K562 (cell line): ENCODE results near the gene RPL7A. TPM values are rescaled to one million over a fixed set of nuclear protein-coding genes. Genes with fewer than 3 reads are reported as not detected.

Experiments used
- AFF4 ChIP-seq: sonication (generic); formaldehyde crosslinking; IDR thresholded peaks from 2 replicates; pipeline ENCODE4 v1.8.0; 2023; ENCODE audit warnings: mild to moderate bottlenecking, missing genetic modification reagents
- CBX1 ChIP-seq: sonication (generic); IDR thresholded peaks from 2 replicates; pipeline ENCODE4 v1.6.1; 2016; ENCODE audit warnings: antibody characterized with exemption, low read depth, mild to moderate bottlenecking
- CREM ChIP-seq: IDR thresholded peaks from 2 replicates; pipeline ENCODE4 v1.6.1; 2014; ENCODE audit warnings: antibody characterized with exemption, low read depth
- FOXA3 ChIP-seq, 2 experiments: fragments of 450-650 bp in 1 of 2; sonication (generic) in 1 of 2; formaldehyde crosslinking; IDR thresholded peaks in 1 of 2; conservative IDR thresholded peaks in 1 of 2; 2 replicates each; pipeline versions ENCODE4 v1.4.0 to v1.8.0; 2020 to 2022; ENCODE audit warnings: mild to moderate bottlenecking in 2 of 2, missing genetic modification reagents in 1 of 2
- FOXK2 ChIP-seq, 2 experiments: fragments of 450-650 bp; IDR thresholded peaks in 1 of 2; conservative IDR thresholded peaks in 1 of 2; 2 replicates each; pipeline ENCODE4 v1.6.1; 2016; ENCODE audit warnings: low read depth in 2 of 2, mild to moderate bottlenecking in 1 of 2
- FOXO4 ChIP-seq: fragments of 450-650 bp; formaldehyde crosslinking; IDR thresholded peaks from 2 replicates; pipeline ENCODE4 v1.4.0; 2020; ENCODE audit warnings: mild to moderate bottlenecking, moderate library complexity
- GATAD2A ChIP-seq: fragments of 450-650 bp; IDR thresholded peaks from 2 replicates; pipeline ENCODE4 v1.6.1; 2017
- HCFC1 ChIP-seq: IDR thresholded peaks from 2 replicates; pipeline ENCODE4 v1.6.1; 2012; ENCODE audit warnings: low read depth, low read length, improper control_type of control experiment
- PKNOX1 ChIP-seq: fragments of 450-650 bp; IDR thresholded peaks from 2 replicates; pipeline ENCODE4 v1.6.1; 2016
- RUNX1 ChIP-seq: sonication (generic); IDR thresholded peaks from 2 replicates; pipeline ENCODE4 v1.6.1; 2016; ENCODE audit warnings: antibody characterized with exemption, low read depth
- SIRT6 ChIP-seq: IDR thresholded peaks from one replicate; pipeline ENCODE4 v1.6.1; 2012; ENCODE audit warnings: low read depth, mild to moderate bottlenecking, control low read depth, inconsistent platforms, low read length, moderate library complexity
- SP1 ChIP-seq: sonication (generic); formaldehyde crosslinking; IDR thresholded peaks from 2 replicates; pipeline ENCODE4 v1.8.1; 2022; ENCODE audit warnings: mild to moderate bottlenecking, missing genetic modification reagents
- TCF3 ChIP-seq: sonication (generic); formaldehyde crosslinking; IDR thresholded peaks from 2 replicates; pipeline ENCODE4 v1.4.0; 2020; ENCODE audit warnings: mild to moderate bottlenecking, missing genetic modification reagents
- ZNF395 ChIP-seq: fragments of 200-800 bp; sonication (Bioruptor generic); IDR thresholded peaks from 2 replicates; pipeline ENCODE4 v1.6.1; 2017; ENCODE audit warnings: missing genetic modification characterization, missing compliant biosample characterization
- polyA plus RNA-seq, 8 experiments: library from polyadenylated mRNA; depleted of rRNA in 4 of 8; stranded (reverse) in 5 of 8; unstranded in 3 of 8; fragments of >200 nt; fragmentation: Nextera tagmentation in 2 of 8; fragmentation: Illumina TruSeq in 1 of 8; extraction: Ambion mirVana in 2 of 8; extraction: Trizol in 1 of 8; gene quantifications; 2 replicates each; pipeline versions ENCODE4 v1.2.1 to v1.2.3, GENCODE V29; 2011 to 2014; ENCODE audit warnings: inconsistent platforms in 1 of 8, missing spikeins in 1 of 8
- total RNA-seq, 7 experiments: library from RNA; depleted of rRNA in 6 of 7; stranded (reverse); fragments of >200 nt in 6 of 7; fragmentation: Illumina TruSeq in 2 of 7; extraction: Trizol in 2 of 7; gene quantifications; 2 replicates each; pipeline versions ENCODE4 v1.2.1 to v1.2.3, GENCODE V29; 2011 to 2021; ENCODE audit warnings: low replicate concordance in 1 of 7
- TF ChIP-seq, protein P1 (sequence below): fragments of 450-650 bp; IDR thresholded peaks from 2 replicates; pipeline ENCODE4 v1.6.1; 2017; ENCODE audit warnings: antibody characterized with exemption, mild to moderate bottlenecking

The RPL7A gene
- total and polyA plus RNA-seq, 9 of the 15 experiments (the other 6 are each of a cell fraction or from before 2014, with no cell fraction given), result 1,935 to 3,760 (median 2,652) TPM

GRCh38 chr9:133351908-133352634, 4.1 kb downstream of the RPL7A start (continued):
- TF ChIP-seq SP1 (CRISPR knock-in tag) (peak; percentile 78), AFF4 (CRISPR knock-in tag) (peak; percentile 89), FOXK2 (conservative IDR thresholded peaks at IDR 0.05 in 1 of 2, IDR thresholded peaks at IDR 0.05 in 1 of 2; ENCODE audit: low read depth in 2 of 2) (no peak), FOXA3 (CRISPR knock-in tag; conservative IDR thresholded peaks at IDR 0.05 in 1 of 2, IDR thresholded peaks at IDR 0.05 in 1 of 2) (no peak), GATAD2A (no peak), RUNX1 (no peak), CBX1 (peak; percentile 84), ZNF395 (CRISPR knock-in tag) (no peak), HCFC1 (no peak), CREM (peak; percentile 65), FOXO4 (CRISPR knock-in tag) (0 out of 2 replicates have a peak, but pooled peaks have one; percentile 48), PKNOX1 (peak; percentile 56), TCF3 (CRISPR knock-in tag) (no peak), SIRT6 (peak; percentile 37)
- TF ChIP-seq, protein P1, sequence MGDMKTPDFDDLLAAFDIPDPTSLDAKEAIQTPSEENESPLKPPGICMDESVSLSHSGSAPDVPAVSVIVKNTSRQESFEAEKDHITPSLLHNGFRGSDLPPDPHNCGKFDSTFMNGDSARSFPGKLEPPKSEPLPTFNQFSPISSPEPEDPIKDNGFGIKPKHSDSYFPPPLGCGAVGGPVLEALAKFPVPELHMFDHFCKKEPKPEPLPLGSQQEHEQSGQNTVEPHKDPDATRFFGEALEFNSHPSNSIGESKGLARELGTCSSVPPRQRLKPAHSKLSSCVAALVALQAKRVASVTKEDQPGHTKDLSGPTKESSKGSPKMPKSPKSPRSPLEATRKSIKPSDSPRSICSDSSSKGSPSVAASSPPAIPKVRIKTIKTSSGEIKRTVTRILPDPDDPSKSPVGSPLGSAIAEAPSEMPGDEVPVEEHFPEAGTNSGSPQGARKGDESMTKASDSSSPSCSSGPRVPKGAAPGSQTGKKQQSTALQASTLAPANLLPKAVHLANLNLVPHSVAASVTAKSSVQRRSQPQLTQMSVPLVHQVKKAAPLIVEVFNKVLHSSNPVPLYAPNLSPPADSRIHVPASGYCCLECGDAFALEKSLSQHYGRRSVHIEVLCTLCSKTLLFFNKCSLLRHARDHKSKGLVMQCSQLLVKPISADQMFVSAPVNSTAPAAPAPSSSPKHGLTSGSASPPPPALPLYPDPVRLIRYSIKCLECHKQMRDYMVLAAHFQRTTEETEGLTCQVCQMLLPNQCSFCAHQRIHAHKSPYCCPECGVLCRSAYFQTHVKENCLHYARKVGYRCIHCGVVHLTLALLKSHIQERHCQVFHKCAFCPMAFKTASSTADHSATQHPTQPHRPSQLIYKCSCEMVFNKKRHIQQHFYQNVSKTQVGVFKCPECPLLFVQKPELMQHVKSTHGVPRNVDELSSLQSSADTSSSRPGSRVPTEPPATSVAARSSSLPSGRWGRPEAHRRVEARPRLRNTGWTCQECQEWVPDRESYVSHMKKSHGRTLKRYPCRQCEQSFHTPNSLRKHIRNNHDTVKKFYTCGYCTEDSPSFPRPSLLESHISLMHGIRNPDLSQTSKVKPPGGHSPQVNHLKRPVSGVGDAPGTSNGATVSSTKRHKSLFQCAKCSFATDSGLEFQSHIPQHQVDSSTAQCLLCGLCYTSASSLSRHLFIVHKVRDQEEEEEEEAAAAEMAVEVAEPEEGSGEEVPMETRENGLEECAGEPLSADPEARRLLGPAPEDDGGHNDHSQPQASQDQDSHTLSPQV, result 0 out of 2 replicates have a peak, but pooled peaks have one; percentile 54
